Measurements from ENCODE around the gene BSND. TPM values are rescaled to one million over a fixed set of nuclear protein-coding genes. Genes with fewer than 3 reads are reported as not detected.
A peak's percentile ranks its signal among the peaks of the same experiment; 100 is the strongest.

BSND gene
- total RNA-seq, 1 experiment from 2014 or later, result not detected

DNA sequence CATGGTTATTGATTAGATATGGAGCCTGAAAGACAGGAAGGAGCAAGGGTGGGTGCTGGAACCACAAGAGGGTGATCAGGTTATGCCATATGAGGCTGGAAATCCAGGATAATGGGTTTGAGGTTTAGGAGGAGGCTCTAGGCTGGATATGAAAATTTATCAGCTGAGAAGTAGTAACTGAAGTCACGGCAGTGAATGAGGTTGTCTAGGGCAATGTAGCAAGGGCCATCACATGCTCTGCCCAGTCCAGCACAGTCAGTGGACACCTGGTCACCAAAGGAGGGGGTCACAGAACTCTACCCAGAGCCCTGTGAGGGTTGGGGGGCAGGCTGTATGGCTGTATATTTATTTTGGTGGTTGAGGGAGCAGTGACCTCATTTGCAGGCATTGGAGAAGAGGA is 28.9 kb upstream of the BSND start:
- Histone ChIP-seq H2AFZ (ENCODE audit: low read length) (no peak overlapping the region), H3K4me1 (ENCODE audit: insufficient read depth, low read length) (peaks cover 49% of the 10 kb centered on the region), H3K36me3 (ENCODE audit: low read depth, low read length) (no peaks in the 10 kb centered on the region), H3K27ac (ENCODE audit: low read length) (no peak overlapping the region), H3K4me2 (ENCODE audit: low read length) (no peak overlapping the region), H3K79me2 (ENCODE audit: low read length) (no peaks in the 10 kb centered on the region), H3K9me2 (replicated peaks; ENCODE audit: low read length) (no peaks in the 10 kb centered on the region), H4K20me1 (ENCODE audit: low read length) (no peaks in the 10 kb centered on the region), H3K9me3 (ENCODE audit: low read length) (no peaks in the 10 kb centered on the region), H3K27me3 (ENCODE audit: low read length) (no peaks in the 10 kb centered on the region), H3K9ac (ENCODE audit: low read length) (no peak overlapping the region), H3K4me3 (ENCODE audit: low read length) (no peak overlapping the region), H3F3A (ENCODE audit: low read length, unreplicated experiment) (peaks cover 5% of the 10 kb centered on the region)
- intact Hi-C loops (cut with micrococcal nuclease), result no loop called here
- TF ChIP-seq EZH2 (IDR thresholded peaks at IDR 0.05; ENCODE audit: low read length, unreplicated experiment), result no peak
- TF ChIP-seq CTCF (conservative IDR thresholded peaks at IDR 0.05; ENCODE audit: low read depth, low read length), result no peak
- TF ChIP-seq EZH2phosphoT487 (IDR thresholded peaks at IDR 0.05; ENCODE audit: borderline replicate concordance, low read length), result no peak
- CTCF ChIA-PET, result no interaction called here
- POLR2A ChIA-PET (ENCODE audit: unreplicated experiment), result no interaction called here
- ATAC-seq (no peak), DNase-seq (no peak)
- no TSS peak for BruUV-seq (replicated peaks)

GRCh38 chr1:54970901-54971300 is 27.8 kb upstream of the BSND start:
- intact Hi-C loops (cut with micrococcal nuclease), result loop anchor here (1.0 kb wide), 2 partner anchors 16 to 21 kb away; no protein-coding TSS in a partner anchor
- TF ChIP-seq CTCF (conservative IDR thresholded peaks at IDR 0.05; ENCODE audit: low read depth, low read length) (no peak), EZH2 (IDR thresholded peaks at IDR 0.05; ENCODE audit: low read length, unreplicated experiment) (no peak), EZH2phosphoT487 (IDR thresholded peaks at IDR 0.05; ENCODE audit: borderline replicate concordance, low read length) (no peak)
- ChIA-PET POLR2A (ENCODE audit: unreplicated experiment) (no interaction called here), CTCF (interaction anchor here (0.7 kb wide), 2 partner anchors 21 to 26 kb away, joined by 3 to 4 read pairs; no protein-coding TSS in a partner anchor)
- Histone ChIP-seq H3K27ac (ENCODE audit: low read length) (peak overlapping the region; percentile 92), H4K20me1 (ENCODE audit: low read length) (no peaks in the 10 kb centered on the region), H3K9ac (ENCODE audit: low read length) (peak overlapping the region; percentile 35; the same call in 1 of the 2 replicates), H3F3A (ENCODE audit: low read length, unreplicated experiment) (peaks cover 5% of the 10 kb centered on the region), H3K4me2 (ENCODE audit: low read length) (peak overlapping the region; percentile 44), H3K79me2 (ENCODE audit: low read length) (no peaks in the 10 kb centered on the region), H3K27me3 (ENCODE audit: low read length) (no peaks in the 10 kb centered on the region), H3K36me3 (ENCODE audit: low read depth, low read length) (no peaks in the 10 kb centered on the region), H3K9me3 (ENCODE audit: low read length) (no peaks in the 10 kb centered on the region), H3K9me2 (replicated peaks; ENCODE audit: low read length) (no peaks in the 10 kb centered on the region), H3K4me1 (ENCODE audit: insufficient read depth, low read length) (peaks cover 52% of the 10 kb centered on the region), H2AFZ (ENCODE audit: low read length) (no peak overlapping the region), H3K4me3 (ENCODE audit: low read length) (peak overlapping the region; percentile 1; the same call in 1 of the 2 replicates)
- ATAC-seq (peak; percentile 40), DNase-seq (peak; percentile 75)
- no TSS peak for BruUV-seq (replicated peaks)

DNA sequence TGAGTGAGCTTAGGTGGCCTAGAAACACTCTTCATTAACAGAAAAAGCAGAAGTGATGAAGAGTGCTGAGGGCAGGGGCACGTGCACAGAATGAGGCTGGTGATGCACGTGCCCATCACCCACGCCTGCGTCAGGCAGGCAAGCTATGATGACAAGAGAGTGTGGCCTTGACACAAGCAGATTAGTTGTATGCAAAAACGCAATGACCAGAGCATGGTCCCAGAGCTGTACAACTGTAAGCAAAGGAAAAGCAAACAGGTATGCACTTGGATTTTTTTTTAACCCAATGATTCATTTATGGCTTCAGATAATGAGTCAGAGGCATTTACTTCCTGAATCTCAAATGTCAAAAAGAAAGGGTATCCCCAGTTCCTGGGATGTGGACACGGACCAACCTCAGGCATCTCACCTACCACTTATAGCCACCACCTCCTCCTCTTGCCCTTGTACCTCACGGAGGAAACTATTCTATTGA is 27.4 kb upstream of the BSND start:
- H3K79me2 ChIP-seq (ENCODE audit: low read length), result no peaks in the 10 kb centered on the region
- peak overlapping the region; percentile 1; the same call in 1 of the 2 replicates for H3K4me3 ChIP-seq (ENCODE audit: low read length)
- H4K20me1 ChIP-seq (ENCODE audit: low read length), result no peaks in the 10 kb centered on the region
- no peak for TF ChIP-seq CTCF (conservative IDR thresholded peaks at IDR 0.05; ENCODE audit: low read depth, low read length)
- TF ChIP-seq EZH2phosphoT487 (IDR thresholded peaks at IDR 0.05; ENCODE audit: borderline replicate concordance, low read length), result no peak
- no peak for TF ChIP-seq EZH2 (IDR thresholded peaks at IDR 0.05; ENCODE audit: low read length, unreplicated experiment)
- POLR2A ChIA-PET (ENCODE audit: unreplicated experiment), result no interaction called here
- H3K9ac ChIP-seq (ENCODE audit: low read length), result peak overlapping the region; percentile 35; the same call in 1 of the 2 replicates
- no peaks in the 10 kb centered on the region for H3K9me2 ChIP-seq (replicated peaks; ENCODE audit: low read length)
- no peak overlapping the region for H2AFZ ChIP-seq (ENCODE audit: low read length)
- no peaks in the 10 kb centered on the region for H3K9me3 ChIP-seq (ENCODE audit: low read length)
- peak; percentile 92 for DNase-seq
- peak overlapping the region; percentile 92 for H3K27ac ChIP-seq (ENCODE audit: low read length)
- H3K4me2 ChIP-seq (ENCODE audit: low read length), result peak overlapping the region; percentile 44
- intact Hi-C loops (cut with micrococcal nuclease), result loop anchor here (1.0 kb wide), 2 partner anchors 16 to 21 kb away; no protein-coding TSS in a partner anchor
- H3K36me3 ChIP-seq (ENCODE audit: low read depth, low read length), result no peaks in the 10 kb centered on the region
- peak; percentile 92 for ATAC-seq
- BruUV-seq (replicated peaks), result no TSS peak
- peaks cover 5% of the 10 kb centered on the region for H3F3A ChIP-seq (ENCODE audit: low read length, unreplicated experiment)
- H3K4me1 ChIP-seq (ENCODE audit: insufficient read depth, low read length), result peaks cover 47% of the 10 kb centered on the region
- CTCF ChIA-PET, result interaction anchor here (0.7 to 1.9 kb wide), 3 partner anchors 21 to 51 kb away, joined by 3 to 5 read pairs (median 4); no protein-coding TSS in a partner anchor
- H3K27me3 ChIP-seq (ENCODE audit: low read length), result no peaks in the 10 kb centered on the region

Data from PC-3 (cell line).